ENCODE results near the gene ITIH4.

Gene ITIH4

GRCh38 chr3:52830535-52831258 lies at the start of gene ITIH4:
ITIH4 (minus strand) TSS chr3:52830672; CDS start chr3:52830642, 30 bp downstream.
- H3K27me3 ChIP-seq (ENCODE audit: low read depth, low read length), result no peaks in the 10 kb centered on the region
- no peaks in the 10 kb centered on the region for H3K36me3 ChIP-seq (replicated peaks; ENCODE audit: low read depth, low read length)
- no peaks in the 10 kb centered on the region for H4K20me1 ChIP-seq (ENCODE audit: insufficient read depth, low read length)
- H3K9ac ChIP-seq (ENCODE audit: low read length), result no peak within 1 kb of the TSS
- H3K4me2 ChIP-seq (ENCODE audit: low read length), result no peak within 1 kb of the TSS
- H3K4me1 ChIP-seq (ENCODE audit: low read length), result no peaks in the 10 kb centered on the region
- H3K79me2 ChIP-seq (ENCODE audit: low read length), result no peaks in the 10 kb centered on the region
- H3K4me3 ChIP-seq (ENCODE audit: low read length), result no peak within 1 kb of the TSS
- TF ChIP-seq CTCF (IDR thresholded peaks at IDR 0.05; ENCODE audit: low read depth, low read length) (no peak), EZH2phosphoT487 (IDR thresholded peaks at IDR 0.05; ENCODE audit: low read depth) (no peak)
- no peak within 1 kb of the TSS for H2AFZ ChIP-seq (ENCODE audit: low read depth, low read length)
- H3K9me3 ChIP-seq (ENCODE audit: insufficient read depth, low read length), result no peaks in the 10 kb centered on the region
- no peak within 1 kb of the TSS for H3K27ac ChIP-seq (ENCODE audit: low read length)

- Histone ChIP-seq H3K4me2 (ENCODE audit: low read length) (no peak overlapping the region), H3K4me1 (ENCODE audit: low read length) (peaks cover 10% of the 10 kb centered on the region), H3K27ac (ENCODE audit: low read length) (no peak overlapping the region), H3K27me3 (ENCODE audit: low read depth, low read length) (no peaks in the 10 kb centered on the region), H3K79me2 (ENCODE audit: low read length) (no peaks in the 10 kb centered on the region), H3K9me3 (ENCODE audit: insufficient read depth, low read length) (no peaks in the 10 kb centered on the region), H3K9ac (ENCODE audit: low read length) (no peak overlapping the region), H4K20me1 (ENCODE audit: insufficient read depth, low read length) (peaks cover 6% of the 10 kb centered on the region), H3K4me3 (ENCODE audit: low read length) (no peak overlapping the region), H2AFZ (ENCODE audit: low read depth, low read length) (no peak overlapping the region), H3K36me3 (replicated peaks; ENCODE audit: low read depth, low read length) (peaks cover 3% of the 10 kb centered on the region)
- TF ChIP-seq CTCF (IDR thresholded peaks at IDR 0.05; ENCODE audit: low read depth, low read length), result no peak
- no peak for TF ChIP-seq EZH2phosphoT487 (IDR thresholded peaks at IDR 0.05; ENCODE audit: low read depth)
Measured at GRCh38 chr3:52880047-52880446, 49.6 kb upstream of the ITIH4 start.

GRCh38 chr3:52879581-52879980 lies 49.1 kb upstream of the ITIH4 start:
- Histone ChIP-seq H3K79me2 (ENCODE audit: low read length) (no peaks in the 10 kb centered on the region), H3K4me3 (ENCODE audit: low read length) (no peak overlapping the region), H3K27me3 (ENCODE audit: low read depth, low read length) (no peaks in the 10 kb centered on the region), H3K4me1 (ENCODE audit: low read length) (peaks cover 10% of the 10 kb centered on the region), H4K20me1 (ENCODE audit: insufficient read depth, low read length) (peaks cover 6% of the 10 kb centered on the region), H3K9me3 (ENCODE audit: insufficient read depth, low read length) (no peaks in the 10 kb centered on the region), H3K36me3 (replicated peaks; ENCODE audit: low read depth, low read length) (peaks cover 2% of the 10 kb centered on the region), H3K9ac (ENCODE audit: low read length) (no peak overlapping the region), H2AFZ (ENCODE audit: low read depth, low read length) (no peak overlapping the region), H3K4me2 (ENCODE audit: low read length) (no peak overlapping the region), H3K27ac (ENCODE audit: low read length) (no peak overlapping the region)
- no peak for TF ChIP-seq EZH2phosphoT487 (IDR thresholded peaks at IDR 0.05; ENCODE audit: low read depth)
- no peak for TF ChIP-seq CTCF (IDR thresholded peaks at IDR 0.05; ENCODE audit: low read depth, low read length)

GRCh38 chr3:52879090-52879489 lies 48.6 kb upstream of the ITIH4 start:
- H4K20me1 ChIP-seq (ENCODE audit: insufficient read depth, low read length), result peaks cover 6% of the 10 kb centered on the region
- H3K4me2 ChIP-seq (ENCODE audit: low read length), result no peak overlapping the region
- TF ChIP-seq EZH2phosphoT487 (IDR thresholded peaks at IDR 0.05; ENCODE audit: low read depth) (no peak), CTCF (IDR thresholded peaks at IDR 0.05; ENCODE audit: low read depth, low read length) (no peak)
- H3K79me2 ChIP-seq (ENCODE audit: low read length), result no peaks in the 10 kb centered on the region
- no peak overlapping the region for H3K27ac ChIP-seq (ENCODE audit: low read length)
- H3K4me3 ChIP-seq (ENCODE audit: low read length), result no peak overlapping the region
- H3K27me3 ChIP-seq (ENCODE audit: low read depth, low read length), result no peaks in the 10 kb centered on the region
- H3K4me1 ChIP-seq (ENCODE audit: low read length), result peaks cover 10% of the 10 kb centered on the region
- H3K9me3 ChIP-seq (ENCODE audit: insufficient read depth, low read length), result no peaks in the 10 kb centered on the region
- no peak overlapping the region for H3K9ac ChIP-seq (ENCODE audit: low read length)
- H2AFZ ChIP-seq (ENCODE audit: low read depth, low read length), result no peak overlapping the region
- no peaks in the 10 kb centered on the region for H3K36me3 ChIP-seq (replicated peaks; ENCODE audit: low read depth, low read length)

All from OCI-LY3 (cell line).